Measurements from ENCODE around the gene ZNF646.

GRCh38 chr16:31080756-31081419 is 6.7 kb downstream of the ZNF646 start:
- TF ChIP-seq CTCF (IDR thresholded peaks at IDR 0.05; ENCODE audit: low read depth, low read length) = no peak
- no peak for TF ChIP-seq MAX (IDR thresholded peaks at IDR 0.05; ENCODE audit: low read depth, low read length)
